H1 (cell line): ENCODE results near the gene PORCN. TPM values are rescaled to one million over a fixed set of nuclear protein-coding genes. Genes with fewer than 3 reads are reported as not detected.

ENCODE experiments used
- CTCF ChIA-PET: fragments of 300-600 bp; sonication (Branson Sonifier 250); formaldehyde crosslinking; loops from one replicate; lab custom pipeline; 2021; ENCODE audit not compliant: partially characterized antibody; lab: Charles Lee
- POLR2A ChIA-PET: fragments of 300-600 bp; sonication (Branson Sonifier 250); formaldehyde crosslinking; loops from one replicate; lab custom pipeline; 2021; ENCODE audit warnings: inconsistent platforms; ENCODE audit not compliant: partially characterized antibody; lab: Charles Lee
- DNase-seq, 2 experiments: peaks; one replicate each; pipeline versions ENCODE4 v3.0.0 to v3.0.0-alpha.2; 2010 to 2022; ENCODE audit warnings: low spot score in 2 of 2, low read depth in 1 of 2, mixed read lengths in 1 of 2
- FAIRE-seq: peaks from 2 replicates; lab custom pipeline; 2011; peaks lifted over from hg19 to GRCh38; lab: Jason Lieb, UNC
- H2AFZ ChIP-seq: 2 replicates; pipeline ENCODE4 v1.8.1; 2012; ENCODE audit warnings: low read length, inconsistent platforms
- H2AK5ac ChIP-seq: 2 replicates; pipeline ENCODE4 v1.6.1; 2013; ENCODE audit warnings: low read depth, low read length
- H2BK120ac ChIP-seq: replicated peaks from 2 replicates; pipeline ENCODE3; 2013; ENCODE audit warnings: low read depth, low read length, inconsistent platforms
- H2BK12ac ChIP-seq: 2 replicates; pipeline ENCODE4 v1.6.1; 2013; ENCODE audit warnings: low read depth, low read length
- H2BK15ac ChIP-seq: 2 replicates; pipeline ENCODE4 v1.6.1; 2013; ENCODE audit warnings: low read length
- H2BK20ac ChIP-seq: 2 replicates; pipeline ENCODE4 v1.6.1; 2013; ENCODE audit warnings: low read length
- H2BK5ac ChIP-seq: 2 replicates; pipeline ENCODE4 v1.6.1; 2013; ENCODE audit warnings: low read depth, low read length
- H3K14ac ChIP-seq: 2 replicates; pipeline ENCODE4 v1.6.1; 2013; ENCODE audit warnings: inconsistent platforms; ENCODE audit not compliant: insufficient read length
- H3K18ac ChIP-seq: 2 replicates; pipeline ENCODE4 v1.6.1; 2013; ENCODE audit warnings: low read length; ENCODE audit errors: extremely low read depth
- H3K23ac ChIP-seq: 2 replicates; pipeline ENCODE4 v1.6.1; 2013; ENCODE audit warnings: inconsistent platforms; ENCODE audit not compliant: insufficient read length
- H3K23me2 ChIP-seq: 2 replicates; pipeline ENCODE4 v1.6.1; 2013; ENCODE audit warnings: low read depth, low read length
- H3K27ac ChIP-seq: 2 replicates; pipeline ENCODE4 v1.6.1; 2011; ENCODE audit warnings: low read depth, low read length, inconsistent platforms
- H3K27me3 ChIP-seq, 4 experiments: replicated peaks in 1 of 4; 1 replicate in 1 of 4; 2 replicates in 3 of 4; pipeline versions ENCODE4 v1.6.1 to v1.8.1; 2011 to 2013; ENCODE audit warnings: low read length in 3 of 4, mild to moderate bottlenecking in 3 of 4, inconsistent platforms in 2 of 4, mixed read lengths in 2 of 4, moderate library complexity in 1 of 4; ENCODE audit not compliant: control insufficient read depth in 3 of 4, insufficient read depth in 3 of 4; ENCODE audit errors: extremely low read depth in 1 of 4
- H3K36me3 ChIP-seq, 4 experiments: 2 replicates each; pipeline versions ENCODE4 v1.6.1 to v1.8.1; 2011 to 2013; ENCODE audit warnings: mild to moderate bottlenecking in 4 of 4, low read length in 3 of 4, moderate library complexity in 2 of 4, control low read depth in 1 of 4, inconsistent platforms in 1 of 4; ENCODE audit not compliant: insufficient read depth in 4 of 4, control insufficient read depth in 2 of 4
- H3K4ac ChIP-seq: replicated peaks from 2 replicates; pipeline ENCODE3; 2013; ENCODE audit warnings: low read length, low read depth, mixed read lengths, inconsistent platforms; ENCODE audit not compliant: insufficient read length
- H3K4me1 ChIP-seq, 4 experiments: replicated peaks in 1 of 4; 1 replicate in 1 of 4; 2 replicates in 3 of 4; pipeline versions ENCODE4 v1.6.1 to v1.8.1; 2011 to 2013; ENCODE audit warnings: low read length in 3 of 4, inconsistent platforms in 2 of 4, mixed read lengths in 1 of 4; ENCODE audit not compliant: insufficient read depth in 4 of 4, control insufficient read depth in 3 of 4
- H3K4me2 ChIP-seq, 2 experiments: 2 replicates each; pipeline versions ENCODE4 v1.6.1 to v1.8.1; 2011 to 2013; ENCODE audit warnings: low read depth in 2 of 2, low read length in 2 of 2, control low read depth in 1 of 2, inconsistent platforms in 1 of 2, mild to moderate bottlenecking in 1 of 2; ENCODE audit not compliant: insufficient read depth in 1 of 2
- H3K4me3 ChIP-seq, 4 experiments: fragments of 200-600, 300-600 bp in 1 of 4; sonication (generic), shearing (Covaris generic), sonication (Bioruptor Twin) in 1 of 4; 2 replicates each; pipeline versions ENCODE4 v1.5.1 to v1.8.1; 2011 to 2016; ENCODE audit warnings: low read length in 4 of 4, low read depth in 3 of 4, control low read depth in 2 of 4, inconsistent platforms in 2 of 4, mild to moderate bottlenecking in 2 of 4, mixed read lengths in 1 of 4, moderate library complexity in 1 of 4; ENCODE audit not compliant: insufficient read depth in 2 of 4; ENCODE audit errors: extremely low read depth in 1 of 4
- H3K56ac ChIP-seq: replicated peaks from 2 replicates; pipeline ENCODE3; 2013; ENCODE audit warnings: low read depth, mild to moderate bottlenecking, mixed read lengths, low read length, inconsistent platforms; ENCODE audit not compliant: insufficient read length
- H3K79me1 ChIP-seq: 2 replicates; pipeline ENCODE4 v1.6.1; 2013; ENCODE audit warnings: low read depth, low read length, control low read depth
- H3K79me2 ChIP-seq, 2 experiments: 2 replicates each; pipeline versions ENCODE4 v1.6.1 to v1.8.1; 2012 to 2013; ENCODE audit warnings: low read length in 2 of 2, mild to moderate bottlenecking in 2 of 2, inconsistent platforms in 1 of 2; ENCODE audit not compliant: insufficient read depth in 2 of 2, control insufficient read depth in 1 of 2
- H3K9ac ChIP-seq, 4 experiments: replicated peaks in 1 of 4; 1 replicate in 1 of 4; 2 replicates in 3 of 4; pipeline versions ENCODE4 v1.6.1 to v1.8.1; 2011 to 2013; ENCODE audit warnings: low read depth in 3 of 4, low read length in 3 of 4, control low read depth in 2 of 4, mild to moderate bottlenecking in 2 of 4, moderate library complexity in 2 of 4, inconsistent platforms in 1 of 4; ENCODE audit errors: extremely low read depth in 1 of 4
- H3K9me3 ChIP-seq, 2 experiments: 2 replicates each; pipeline versions ENCODE4 v1.6.1 to v1.8.1; 2012 to 2013; ENCODE audit warnings: mild to moderate bottlenecking in 2 of 2, moderate library complexity in 2 of 2, control low read depth in 1 of 2, inconsistent platforms in 1 of 2, low read depth in 1 of 2, low read length in 1 of 2, mixed read lengths in 1 of 2; ENCODE audit not compliant: insufficient read depth in 2 of 2
- H4K20me1 ChIP-seq, 2 experiments: replicated peaks in 1 of 2; 2 replicates each; pipeline versions ENCODE3 to v1.8.1; 2011 to 2013; ENCODE audit warnings: inconsistent platforms in 2 of 2, low read length in 2 of 2, mild to moderate bottlenecking in 1 of 2; ENCODE audit not compliant: insufficient read depth in 2 of 2, control insufficient read depth in 1 of 2
- H4K5ac ChIP-seq: 2 replicates; pipeline ENCODE4 v1.6.1; 2013; ENCODE audit warnings: low read length, low read depth, mixed read lengths, inconsistent platforms; ENCODE audit not compliant: insufficient read length
- H4K8ac ChIP-seq: 2 replicates; pipeline ENCODE4 v1.8.0; 2013; ENCODE audit warnings: mild to moderate bottlenecking, moderate library complexity, low read length, inconsistent platforms; ENCODE audit not compliant: insufficient read depth; ENCODE audit errors: extremely low read depth
- H4K91ac ChIP-seq: replicated peaks from 2 replicates; pipeline ENCODE3; 2013; ENCODE audit warnings: low read length, mixed read lengths, inconsistent platforms; ENCODE audit not compliant: insufficient read length
- ASH2L ChIP-seq: fragments of 200-600, 300-600 bp; sonication (generic); IDR thresholded peaks from one replicate; pipeline ENCODE4 v1.7.1; 2017; ENCODE audit warnings: low read length
- CBX5 ChIP-seq: fragments of 300-800, 300-1000 bp; sonication (generic); IDR thresholded peaks from 2 replicates; pipeline ENCODE4 v1.7.1; 2016; ENCODE audit warnings: antibody characterized with exemption, low read length, low read depth
- E2F6 ChIP-seq: IDR thresholded peaks from 2 replicates; pipeline ENCODE4 v1.6.1; 2012; ENCODE audit warnings: inconsistent platforms
- JUN ChIP-seq: IDR thresholded peaks from 2 replicates; pipeline ENCODE4 v1.6.1; 2011; ENCODE audit warnings: low read depth, mild to moderate bottlenecking, improper control_type of control experiment, low read length
- KDM4A ChIP-seq: IDR thresholded peaks from one replicate; pipeline ENCODE4 v1.7.1; 2012; ENCODE audit warnings: low read depth, mild to moderate bottlenecking, moderate library complexity, low read length, inconsistent platforms; ENCODE audit not compliant: severe bottlenecking
- KDM5A ChIP-seq: fragments of 200-600 bp; IDR thresholded peaks from 2 replicates; pipeline ENCODE4 v1.7.1; 2012; ENCODE audit warnings: mild to moderate bottlenecking, low read length, inconsistent platforms, mixed read lengths
- MAFK ChIP-seq: IDR thresholded peaks from 2 replicates; pipeline ENCODE4 v1.6.1; 2012; ENCODE audit warnings: low read depth, mild to moderate bottlenecking, improper control_type of control experiment, low read length
- POU5F1 ChIP-seq: IDR thresholded peaks from 2 replicates; pipeline ENCODE4 v1.6.1; 2011; ENCODE audit warnings: low read depth, mild to moderate bottlenecking, low read length, moderate library complexity
- RNF2 ChIP-seq: fragments of 200-900, 300-1000 bp; sonication (generic); IDR thresholded peaks from 2 replicates; pipeline ENCODE4 v1.7.1; 2016; ENCODE audit warnings: borderline replicate concordance, low read depth, mild to moderate bottlenecking, antibody characterized with exemption, low read length; ENCODE audit not compliant: poor library complexity, severe bottlenecking; ENCODE audit errors: missing control alignments
- SAP30 ChIP-seq: fragments of 300-600 bp; sonication (generic); IDR thresholded peaks from 2 replicates; pipeline ENCODE4 v1.7.1; 2012; ENCODE audit warnings: low read length, moderate library complexity, mild to moderate bottlenecking, inconsistent platforms; ENCODE audit not compliant: insufficient read depth, insufficient replicate concordance
- SP2 ChIP-seq: IDR thresholded peaks from 2 replicates; pipeline ENCODE4 v1.6.1; 2012; ENCODE audit warnings: mild to moderate bottlenecking, low read length, inconsistent platforms
- SP4 ChIP-seq: IDR thresholded peaks from 2 replicates; pipeline ENCODE4 v1.6.1; 2012; ENCODE audit warnings: low read length, inconsistent platforms
- SRF ChIP-seq: IDR thresholded peaks from 2 replicates; pipeline ENCODE4 v1.6.1; 2011; ENCODE audit warnings: mild to moderate bottlenecking, low read depth, low read length, moderate library complexity
- WGBS, 2 experiments: shearing (Covaris generic) in 1 of 2; methylation state at CpG; one replicate each; pipeline versions ENCODE4 v1.1.6 to v1.1.7; 2013 to 2015; ENCODE audit warnings: low lambda C conversion rate in 2 of 2, mixed read lengths in 2 of 2, inconsistent platforms in 1 of 2, low coverage in 1 of 2, missing lambda C conversion rate in 1 of 2; ENCODE audit not compliant: insufficient replicate concordance in 2 of 2, insufficient coverage in 1 of 2, insufficient read length in 1 of 2; ENCODE audit errors: extremely low coverage in 1 of 2, missing lambda C conversion rate in 1 of 2; 5-methylcytosine and 5-hydroxymethylcytosine counted together
- polyA plus RNA-seq, 7 experiments: library from polyadenylated mRNA; depleted of rRNA in 3 of 7; stranded (reverse) in 5 of 7; unstranded in 2 of 7; fragments of >200 nt in 5 of 7; fragments of 200-250 nt in 2 of 7; gene quantifications; 1 replicate in 5 of 7; 2 replicates in 1 of 7; 4 replicates in 1 of 7; pipeline versions ENCODE4 v1.2.1 to v1.2.3, GENCODE V29; 2011 to 2013; ENCODE audit warnings: missing spikeins in 2 of 7, mixed read lengths in 2 of 7
- total RNA-seq: library from RNA; stranded (reverse); fragmentation: NEBNext Ultra II Directional; extraction: Animal tissue kit (Norgen Biotek cat#: 25700); gene quantifications from 2 replicates; pipeline ENCODE4 v1.2.1, GENCODE V29; 2021
- TF ChIP-seq, protein P1 (sequence below): IDR thresholded peaks from 2 replicates; pipeline ENCODE4 v1.6.1; 2012; ENCODE audit warnings: inconsistent platforms

Gene PORCN
- total and polyA plus RNA-seq, 2 of the 8 experiments (the other 6 are each of a cell fraction or from before 2014, with no cell fraction given), result 14.6 to 34.1 TPM

GRCh38 chrX:48509245-48509590 is 426 bp downstream of the PORCN start:
- FAIRE-seq, result no peak
- H3K79me2 ChIP-seq, result no peaks in the 10 kb centered on the region
- H3K4ac ChIP-seq, result no peak overlapping the region
- ChIA-PET CTCF (no interaction called here), POLR2A (no interaction called here)
- no peak overlapping the region for H2BK20ac ChIP-seq
- H3K36me3 ChIP-seq, result no peaks in the 10 kb centered on the region
- 6% methylated on average over 6 of the region's 16 CpGs; no CpG with 5 or more reads in 1 of the 2 experiments for WGBS, 2 experiments
- no peak overlapping the region for H2AK5ac ChIP-seq
- TF ChIP-seq SAP30, result no peak
- no peak for TF ChIP-seq KDM4A
- TF ChIP-seq, protein P1, sequence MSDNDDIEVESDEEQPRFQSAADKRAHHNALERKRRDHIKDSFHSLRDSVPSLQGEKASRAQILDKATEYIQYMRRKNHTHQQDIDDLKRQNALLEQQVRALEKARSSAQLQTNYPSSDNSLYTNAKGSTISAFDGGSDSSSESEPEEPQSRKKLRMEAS, result no peak
- no peak for TF ChIP-seq SP4
- no peak for TF ChIP-seq SRF
- no peak for TF ChIP-seq SP2
- TF ChIP-seq MAFK, result no peak
- no peak for TF ChIP-seq JUN
- TF ChIP-seq CBX5, result no peak
- no peak for TF ChIP-seq POU5F1
- no peak for TF ChIP-seq E2F6
- TF ChIP-seq KDM5A, result no peak
- no peak for TF ChIP-seq ASH2L
- no peak for TF ChIP-seq RNF2
- no peak overlapping the region for H3K27ac ChIP-seq
- no peak overlapping the region for H3K56ac ChIP-seq
- no peak overlapping the region for H3K18ac ChIP-seq
- H2BK15ac ChIP-seq, result no peak overlapping the region
- no peak for DNase-seq
- H3K9ac ChIP-seq, result peak overlapping the region in 2 of 4 experiments; percentile 18 to 22; a peak in 3 of 7 replicates
- H3K27me3 ChIP-seq, result no peaks in the 10 kb centered on the region; a peak in 2 of 7 replicates
- H3K79me1 ChIP-seq, result no peaks in the 10 kb centered on the region
- no peak overlapping the region for H3K14ac ChIP-seq
- H3K4me2 ChIP-seq, result peak overlapping the region; percentile 77 to 95
- H2BK5ac ChIP-seq, result no peak overlapping the region
- H3K23me2 ChIP-seq, result no peaks in the 10 kb centered on the region; the same call in 1 of the 2 replicates
- H3K23ac ChIP-seq, result no peak overlapping the region
- H2BK120ac ChIP-seq, result no peak overlapping the region
- no peaks in the 10 kb centered on the region for H3K9me3 ChIP-seq
- H3K4me3 ChIP-seq, result peak overlapping the region; percentile 60 to 93 (median 72)
- H2AFZ ChIP-seq, result no peak overlapping the region
- no peak overlapping the region for H4K91ac ChIP-seq
- H2BK12ac ChIP-seq, result no peak overlapping the region
- H4K20me1 ChIP-seq, result no peaks in the 10 kb centered on the region
- peaks cover 0 to 5% (median 2%) of the 10 kb centered on the region in 4 experiments; a peak in 4 of 7 replicates for H3K4me1 ChIP-seq
- H4K8ac ChIP-seq, result peak overlapping the region; percentile 80; the same call in 1 of the 2 replicates
- H4K5ac ChIP-seq, result no peak overlapping the region
